Left ventricle myocardium inferior (tissue), 1 donor: ENCODE results near the gene NAPB. TPM values are rescaled to one million over a fixed set of nuclear protein-coding genes. Genes with fewer than 3 reads are reported as not detected.

Experiments
- DNase-seq: peaks from one replicate; pipeline ENCODE4 v3.0.0-alpha.2; 2020
- H3K27ac ChIP-seq: fragments of 200-600 bp; replicated peaks from 2 replicates; pipeline ENCODE4 v1.8.0; 2021
- H3K27me3 ChIP-seq: fragments of 200-600 bp; 2 replicates; pipeline ENCODE4 v1.8.0; 2021; ENCODE audit warnings: low read depth
- H3K36me3 ChIP-seq: fragments of 200-600 bp; 2 replicates; pipeline ENCODE4 v1.8.0; 2021
- H3K4me1 ChIP-seq: fragments of 200-600 bp; 2 replicates; pipeline ENCODE4 v1.8.0; 2021
- H3K4me3 ChIP-seq: fragments of 200-600 bp; 2 replicates; pipeline ENCODE4 v1.8.0; 2021; ENCODE audit warnings: mild to moderate bottlenecking, moderate library complexity
- H3K9me3 ChIP-seq: fragments of 200-600 bp; replicated peaks from 2 replicates; pipeline ENCODE4 v1.8.0; 2021
- intact Hi-C: fragments of 100-400 bp; cut with micrococcal nuclease; formaldehyde crosslinking; loops from one replicate; pipeline ENCODE4 v1.11.0; 2022
- total RNA-seq: library from RNA; stranded (reverse); fragmentation: NEBNext Ultra II Directional; extraction: Animal tissue kit (Norgen Biotek cat#: 25700); gene quantifications from one replicate; pipeline ENCODE4 v1.2.1, GENCODE V29; 2021
- TF ChIP-seq, protein P1 (sequence below): fragments of 200-600 bp; IDR thresholded peaks from 2 replicates; pipeline ENCODE4 v1.8.0; 2021; ENCODE audit warnings: antibody characterized with exemption, mild to moderate bottlenecking, borderline replicate concordance
- donor health status: DM: no; HTN: yes; CAD: no; lungs with severe emphysema.

Gene NAPB
- total RNA-seq, 1 donor from 2014 or later: 5.2 TPM

DNA sequence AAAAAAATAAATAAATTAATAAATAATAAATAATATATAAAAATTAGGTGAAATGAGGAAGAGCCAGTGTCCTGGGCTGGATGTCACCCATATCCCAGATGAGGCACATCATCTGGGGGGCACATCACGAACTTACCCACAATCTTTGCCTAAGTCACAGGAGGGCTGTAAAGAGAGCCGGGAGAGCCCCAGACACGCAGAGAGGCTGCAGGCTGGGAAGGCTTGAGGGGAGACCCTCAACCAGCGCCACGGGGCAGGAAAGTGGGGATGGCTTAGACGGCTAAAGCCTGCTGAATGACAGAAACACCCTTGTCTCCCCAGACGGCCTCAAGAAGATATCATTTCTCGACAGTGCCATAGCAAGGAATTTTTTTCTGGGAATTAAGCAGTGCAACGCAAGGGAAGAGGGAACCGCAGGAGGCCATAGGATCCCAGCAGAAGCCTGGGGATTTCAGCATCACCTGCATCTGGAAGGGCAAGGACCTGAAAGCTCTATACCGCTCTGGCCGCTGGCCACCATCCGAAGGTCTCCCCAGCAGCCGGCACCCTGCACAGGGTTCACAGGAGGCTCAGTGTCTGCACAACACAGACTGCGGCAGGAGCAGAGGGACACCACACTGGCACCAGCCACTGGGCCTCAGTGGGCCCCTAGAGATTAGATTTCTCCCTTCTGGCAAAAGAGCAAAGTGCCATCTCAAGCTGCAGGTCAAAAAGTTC lies 93.5 kb downstream of the NAPB start:
- no peak for DNase-seq
- H3K9me3 ChIP-seq: peaks cover 4% of the 10 kb centered on the region
- no peaks in the 10 kb centered on the region for H3K27me3 ChIP-seq
- no peak overlapping the region for H3K27ac ChIP-seq
- H3K36me3 ChIP-seq: no peaks in the 10 kb centered on the region
- no peak overlapping the region for H3K4me3 ChIP-seq
- intact Hi-C loops: no loop called here
- H3K4me1 ChIP-seq: no peaks in the 10 kb centered on the region
- TF ChIP-seq, protein P1, sequence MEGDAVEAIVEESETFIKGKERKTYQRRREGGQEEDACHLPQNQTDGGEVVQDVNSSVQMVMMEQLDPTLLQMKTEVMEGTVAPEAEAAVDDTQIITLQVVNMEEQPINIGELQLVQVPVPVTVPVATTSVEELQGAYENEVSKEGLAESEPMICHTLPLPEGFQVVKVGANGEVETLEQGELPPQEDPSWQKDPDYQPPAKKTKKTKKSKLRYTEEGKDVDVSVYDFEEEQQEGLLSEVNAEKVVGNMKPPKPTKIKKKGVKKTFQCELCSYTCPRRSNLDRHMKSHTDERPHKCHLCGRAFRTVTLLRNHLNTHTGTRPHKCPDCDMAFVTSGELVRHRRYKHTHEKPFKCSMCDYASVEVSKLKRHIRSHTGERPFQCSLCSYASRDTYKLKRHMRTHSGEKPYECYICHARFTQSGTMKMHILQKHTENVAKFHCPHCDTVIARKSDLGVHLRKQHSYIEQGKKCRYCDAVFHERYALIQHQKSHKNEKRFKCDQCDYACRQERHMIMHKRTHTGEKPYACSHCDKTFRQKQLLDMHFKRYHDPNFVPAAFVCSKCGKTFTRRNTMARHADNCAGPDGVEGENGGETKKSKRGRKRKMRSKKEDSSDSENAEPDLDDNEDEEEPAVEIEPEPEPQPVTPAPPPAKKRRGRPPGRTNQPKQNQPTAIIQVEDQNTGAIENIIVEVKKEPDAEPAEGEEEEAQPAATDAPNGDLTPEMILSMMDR: no peak

DNA sequence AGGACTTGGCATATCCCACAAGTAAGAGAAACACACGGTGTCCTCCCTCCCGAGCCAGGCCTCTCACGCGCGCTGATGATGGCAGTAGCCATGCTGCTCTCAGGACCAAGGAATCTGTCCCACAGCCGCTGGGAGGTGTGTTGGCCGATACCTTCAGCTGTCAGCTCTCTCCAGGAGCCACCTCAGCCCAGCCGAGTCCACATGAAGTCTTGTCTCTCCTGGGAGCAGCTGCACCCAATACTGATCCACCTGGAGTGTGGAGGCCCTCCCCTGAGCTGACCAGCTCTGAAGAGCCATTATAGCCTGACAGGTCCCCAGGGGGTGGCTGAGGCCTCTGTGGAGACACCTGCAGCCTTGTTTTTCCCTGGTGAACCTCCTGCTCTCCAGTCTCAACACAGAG lies 94.5 kb downstream of the NAPB start:
- Histone ChIP-seq H3K4me3 (no peak overlapping the region), H3K9me3 (peaks cover 4% of the 10 kb centered on the region), H3K27me3 (no peaks in the 10 kb centered on the region), H3K4me1 (no peaks in the 10 kb centered on the region), H3K36me3 (no peaks in the 10 kb centered on the region), H3K27ac (no peak overlapping the region)
- TF ChIP-seq, protein P1: no peak
- intact Hi-C loops: no loop called here
- no peak for DNase-seq

DNA sequence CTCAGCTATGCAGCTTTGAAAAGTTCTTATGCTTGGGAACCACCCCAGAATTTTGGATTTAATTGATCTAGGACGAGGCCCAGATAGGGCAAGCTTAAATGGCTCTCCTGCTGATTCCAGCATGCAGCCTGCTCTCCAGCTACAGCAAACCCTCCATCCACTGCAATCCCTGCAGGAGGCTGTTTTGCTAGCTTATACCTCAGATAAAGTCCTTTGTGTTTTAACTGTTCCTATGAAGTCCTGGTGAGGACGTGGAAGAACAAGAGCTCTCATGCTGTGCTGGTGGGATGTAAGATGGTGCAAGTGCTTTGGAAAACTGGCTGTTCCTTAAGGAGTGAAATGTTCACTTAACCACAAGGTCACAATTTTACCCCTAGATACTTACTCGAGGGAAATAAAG lies 96.2 kb downstream of the NAPB start:
- Histone ChIP-seq H3K4me1 (no peaks in the 10 kb centered on the region), H3K27ac (no peak overlapping the region), H3K27me3 (no peaks in the 10 kb centered on the region), H3K9me3 (peaks cover 3% of the 10 kb centered on the region), H3K36me3 (no peaks in the 10 kb centered on the region), H3K4me3 (no peak overlapping the region)
- TF ChIP-seq, protein P1: no peak
- intact Hi-C loops: no loop called here
- no peak for DNase-seq

Other genes starting within 250 kb of the NAPB start
- 7.3 TPM for gene NXT1, start 70.7 kb downstream of the NAPB start, total RNA-seq
- 24.9 TPM for gene GZF1, start 59.3 kb downstream of the NAPB start, total RNA-seq
- gene CSTL1, start 18.2 kb upstream of the NAPB start, total RNA-seq: not detected
- gene CST11, start 31.4 kb upstream of the NAPB start, total RNA-seq: not detected
- gene CST8, start 69.6 kb upstream of the NAPB start, total RNA-seq: not detected
- not detected for gene CST9L, start 147.0 kb upstream of the NAPB start, total RNA-seq
- gene CST9, start 184.4 kb upstream of the NAPB start, total RNA-seq: not detected
- gene CST3, start 216.5 kb upstream of the NAPB start, total RNA-seq: 576 TPM